ENCODE results near the gene C2orf72. TPM values are rescaled to one million over a fixed set of nuclear protein-coding genes. Genes with fewer than 3 reads are reported as not detected.

The C2orf72 gene
- total and polyA plus RNA-seq, 2 of the 13 experiments (the other 11 are each of a cell fraction or from before 2014, with no cell fraction given): 147 to 203 TPM

GRCh38 chr2:231033147-231034132, 3.9 kb upstream of the C2orf72 start (continued):
- no peak for TF ChIP-seq ZNF558 (CRISPR knock-in tag; IDR thresholded peaks at IDR 0.05; ENCODE audit: borderline replicate concordance)
- TF ChIP-seq, protein P1, sequence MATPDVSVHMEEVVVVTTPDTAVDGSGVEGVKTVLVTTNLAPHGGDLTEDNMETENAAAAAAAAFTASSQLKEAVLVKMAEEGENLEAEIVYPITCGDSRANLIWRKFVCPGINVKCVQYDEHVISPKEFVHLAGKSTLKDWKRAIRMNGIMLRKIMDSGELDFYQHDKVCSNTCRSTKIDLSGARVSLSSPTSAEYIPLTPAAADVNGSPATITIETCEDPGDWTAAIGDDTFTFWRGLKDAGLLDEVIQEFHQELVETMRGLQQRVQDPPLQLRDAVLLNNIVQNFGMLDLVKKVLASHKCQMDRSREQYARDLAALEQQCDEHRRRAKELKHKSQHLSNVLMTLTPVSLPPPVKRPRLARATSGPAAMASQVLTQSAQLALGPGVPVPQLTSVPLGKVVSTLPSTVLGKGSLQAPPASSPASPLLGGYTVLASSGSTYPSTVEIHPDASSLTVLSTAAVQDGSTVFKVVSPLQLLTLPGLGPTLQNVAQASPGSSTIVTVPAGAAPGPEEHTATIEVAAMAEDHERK (CRISPR knock-in tag; IDR thresholded peaks at IDR 0.05; ENCODE audit: low read depth): no peak
- no peak for TF ChIP-seq IRX3 (CRISPR knock-in tag; IDR thresholded peaks at IDR 0.05; ENCODE audit: borderline replicate concordance, low read depth)
- no peak for TF ChIP-seq WIZ (CRISPR knock-in tag; IDR thresholded peaks at IDR 0.05)
- no peak for TF ChIP-seq ERF (CRISPR knock-in tag; IDR thresholded peaks at IDR 0.05)

DNA sequence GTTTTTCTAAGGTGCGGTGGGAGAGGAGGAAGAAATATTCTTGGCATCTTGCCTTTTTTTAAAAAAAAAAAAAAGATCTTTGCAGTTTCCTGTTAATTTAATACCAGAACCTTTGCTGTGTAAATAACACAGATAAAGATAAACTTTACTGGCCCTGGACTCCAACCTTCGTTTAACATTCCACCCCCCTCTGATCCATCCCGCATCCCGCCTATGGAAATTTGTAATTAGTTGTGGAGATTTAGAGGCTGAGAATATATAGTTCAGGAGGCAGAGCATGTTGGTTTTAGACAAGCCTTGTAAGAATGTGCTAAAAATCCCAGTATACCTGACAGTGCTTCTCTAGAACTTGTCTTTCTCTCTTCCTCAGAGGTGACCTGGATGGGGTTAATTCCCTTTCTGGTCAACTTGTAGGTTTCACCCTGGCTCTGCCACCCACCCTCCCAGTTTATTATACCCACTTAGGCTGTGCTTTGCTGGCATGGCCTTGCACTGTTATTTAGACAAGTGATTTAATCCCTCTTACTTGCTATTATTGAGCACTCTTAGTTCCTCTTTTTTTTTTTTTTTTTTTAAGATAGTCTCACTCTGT, 2.9 kb upstream of the C2orf72 start:
- no peak overlapping the region for H2AFZ ChIP-seq (ENCODE audit: low read length)
- intact Hi-C loops (cut with micrococcal nuclease; ENCODE audit: unreplicated experiment): loop anchor here (1.0 to 2.0 kb wide), 2 partner anchors 16 to 18 kb away; no protein-coding TSS in a partner anchor
- H3K4me1 ChIP-seq (ENCODE audit: insufficient read depth, low read length): peaks cover 71% of the 10 kb centered on the region
- no peaks in the 10 kb centered on the region for H3K36me3 ChIP-seq (replicated peaks in 1 of 2; ENCODE audit: control insufficient read depth in 1 of 2, insufficient read depth in 2 of 2, low read length in 2 of 2)
- WGBS (ENCODE audit: low lambda C conversion rate): 0% methylated on average over 4 of the region's 4 CpGs
- ATAC-seq: peak; percentile 45
- peak; percentile 75 for DNase-seq (ENCODE audit: low spot score)
- in situ Hi-C loops (cut with HindIII; ENCODE audit: extremely low pct_ligation_motif_present, low pct_unique_long_range_greater_than_20kb): no loop called here
- peak; percentile 68 for FAIRE-seq
- H4K20me1 ChIP-seq (ENCODE audit: insufficient read depth, low read length): peaks cover 4% of the 10 kb centered on the region; the same call in 1 of the 2 replicates
- H3K4me3 ChIP-seq (replicated peaks in 1 of 3; ENCODE audit: insufficient read depth in 1 of 3, low read depth in 2 of 3, low read length in 3 of 3): peak overlapping the region in 2 of 3 experiments; percentile 2 to 24; a peak in 2 of 6 replicates
- H3K9ac ChIP-seq (ENCODE audit: insufficient read depth, low read depth, low read length): peak overlapping the region; percentile 14; the same call in 1 of the 2 replicates
- ChIA-PET CTCF (ENCODE audit: low intra/inter-chr PET ratio, low total read pairs) (no interaction called here), POLR2A (interaction anchor here (5.1 kb wide), 1 partner anchor 17 kb away, joined by 66 read pairs; no protein-coding TSS in a partner anchor)
- H3K27me3 ChIP-seq (ENCODE audit: control insufficient read depth in 1 of 2, insufficient read depth in 2 of 2, low read length in 2 of 2): no peaks in the 10 kb centered on the region; a peak in 1 of 5 replicates
- no peaks in the 10 kb centered on the region for H3K9me3 ChIP-seq (ENCODE audit: low read length)
- H3K79me2 ChIP-seq (ENCODE audit: insufficient read depth, low read length): peaks cover 26% of the 10 kb centered on the region
- peak overlapping the region; percentile 70 for H3K4me2 ChIP-seq (ENCODE audit: low read depth, low read length)
- BruUV-seq (replicated peaks): no TSS peak
- peak overlapping the region; percentile 89 for H3K27ac ChIP-seq (ENCODE audit: extremely low read length, insufficient read depth, low read length)
- no peak for TF ChIP-seq CHCHD3 (CRISPR knock-in tag; IDR thresholded peaks at IDR 0.05)
- no peak for TF ChIP-seq RNF2 (conservative IDR thresholded peaks at IDR 0.05; ENCODE audit: low read depth)
- TF ChIP-seq SAP130 (CRISPR knock-in tag; IDR thresholded peaks at IDR 0.05; ENCODE audit: low read depth): peak; percentile 9; the same call in 1 of the 2 replicates
- peak; percentile 72; the same call in 1 of the 2 replicates for TF ChIP-seq CREM (IDR thresholded peaks at IDR 0.05)
- TF ChIP-seq CREM (CRISPR knock-in tag; IDR thresholded peaks at IDR 0.05): no peak
- peak; percentile 81; the same call in 1 of the 2 replicates for TF ChIP-seq ZNF670 (CRISPR knock-in tag; IDR thresholded peaks at IDR 0.05; ENCODE audit: borderline replicate concordance)
- TF ChIP-seq, protein P2, sequence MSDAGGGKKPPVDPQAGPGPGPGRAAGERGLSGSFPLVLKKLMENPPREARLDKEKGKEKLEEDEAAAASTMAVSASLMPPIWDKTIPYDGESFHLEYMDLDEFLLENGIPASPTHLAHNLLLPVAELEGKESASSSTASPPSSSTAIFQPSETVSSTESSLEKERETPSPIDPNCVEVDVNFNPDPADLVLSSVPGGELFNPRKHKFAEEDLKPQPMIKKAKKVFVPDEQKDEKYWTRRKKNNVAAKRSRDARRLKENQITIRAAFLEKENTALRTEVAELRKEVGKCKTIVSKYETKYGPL (CRISPR knock-in tag; IDR thresholded peaks at IDR 0.05): no peak
- TF ChIP-seq, protein P3, sequence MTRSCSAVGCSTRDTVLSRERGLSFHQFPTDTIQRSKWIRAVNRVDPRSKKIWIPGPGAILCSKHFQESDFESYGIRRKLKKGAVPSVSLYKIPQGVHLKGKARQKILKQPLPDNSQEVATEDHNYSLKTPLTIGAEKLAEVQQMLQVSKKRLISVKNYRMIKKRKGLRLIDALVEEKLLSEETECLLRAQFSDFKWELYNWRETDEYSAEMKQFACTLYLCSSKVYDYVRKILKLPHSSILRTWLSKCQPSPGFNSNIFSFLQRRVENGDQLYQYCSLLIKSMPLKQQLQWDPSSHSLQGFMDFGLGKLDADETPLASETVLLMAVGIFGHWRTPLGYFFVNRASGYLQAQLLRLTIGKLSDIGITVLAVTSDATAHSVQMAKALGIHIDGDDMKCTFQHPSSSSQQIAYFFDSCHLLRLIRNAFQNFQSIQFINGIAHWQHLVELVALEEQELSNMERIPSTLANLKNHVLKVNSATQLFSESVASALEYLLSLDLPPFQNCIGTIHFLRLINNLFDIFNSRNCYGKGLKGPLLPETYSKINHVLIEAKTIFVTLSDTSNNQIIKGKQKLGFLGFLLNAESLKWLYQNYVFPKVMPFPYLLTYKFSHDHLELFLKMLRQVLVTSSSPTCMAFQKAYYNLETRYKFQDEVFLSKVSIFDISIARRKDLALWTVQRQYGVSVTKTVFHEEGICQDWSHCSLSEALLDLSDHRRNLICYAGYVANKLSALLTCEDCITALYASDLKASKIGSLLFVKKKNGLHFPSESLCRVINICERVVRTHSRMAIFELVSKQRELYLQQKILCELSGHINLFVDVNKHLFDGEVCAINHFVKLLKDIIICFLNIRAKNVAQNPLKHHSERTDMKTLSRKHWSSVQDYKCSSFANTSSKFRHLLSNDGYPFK (CRISPR knock-in tag; IDR thresholded peaks at IDR 0.05; ENCODE audit: borderline replicate concordance): no peak
- TF ChIP-seq SOX6 (IDR thresholded peaks at IDR 0.05): no peak
- TF ChIP-seq SOX6 (CRISPR knock-in tag; IDR thresholded peaks at IDR 0.05): no peak
- TF ChIP-seq SSRP1 (CRISPR knock-in tag; IDR thresholded peaks at IDR 0.05): no peak
- TF ChIP-seq CBFB (CRISPR knock-in tag; IDR thresholded peaks at IDR 0.05): no peak

Data from HepG2 (cell line).